Stimulated activated CD4-positive, alpha-beta T cell treated with anti-CD3 and anti-CD28 coated beads, TNF-alpha, amount 100 ng/mL, for 48 hours (primary cell): ENCODE measurements around the gene CDX1.

Source experiments
- DNase-seq, 3 donors: peaks; one replicate each; pipeline ENCODE4 v3.0.0-alpha.2; 2020; ENCODE audit warnings: low read depth in 3 of 3

The CDX1 gene

GRCh38 chr5:150131978-150132694 is 34.4 kb upstream of the CDX1 start:
- no peak for DNase-seq

GRCh38 chr5:150132740-150133139 is 33.8 kb upstream of the CDX1 start:
- no peak for DNase-seq

- DNase-seq: no peak
These were observed 32.9 kb upstream of the CDX1 start for GRCh38 chr5:150133581-150134197.

- no peak for DNase-seq
These were observed 32.4 kb upstream of the CDX1 start for GRCh38 chr5:150134198-150134588.

GRCh38 chr5:150135557-150136304 is 30.8 kb upstream of the CDX1 start:
- no peak for DNase-seq

- no peak for DNase-seq
These were observed 30.0 kb upstream of the CDX1 start for GRCh38 chr5:150136305-150137167.

- no peak for DNase-seq
These were observed 29.2 kb upstream of the CDX1 start for GRCh38 chr5:150137168-150137957.

- DNase-seq: no peak
These were observed 28.6 kb upstream of the CDX1 start for GRCh38 chr5:150137997-150138396.

GRCh38 chr5:150138551-150139265 is 27.9 kb upstream of the CDX1 start:
- no peak for DNase-seq

GRCh38 chr5:150139334-150139733 is 27.2 kb upstream of the CDX1 start:
- DNase-seq: no peak

GRCh38 chr5:150140830-150141229 is 25.7 kb upstream of the CDX1 start:
- no peak for DNase-seq

GRCh38 chr5:150141544-150142184 is 24.9 kb upstream of the CDX1 start:
- DNase-seq: no peak

GRCh38 chr5:150142185-150142958 is 24.2 kb upstream of the CDX1 start:
- no peak for DNase-seq

GRCh38 chr5:150142959-150143349 is 23.6 kb upstream of the CDX1 start:
- no peak for DNase-seq

- DNase-seq: no peak
These were observed 23.0 kb upstream of the CDX1 start for GRCh38 chr5:150143350-150144245.

GRCh38 chr5:150144246-150144801 is 22.3 kb upstream of the CDX1 start:
- no peak for DNase-seq

- DNase-seq: no peak
These were observed 21.7 kb upstream of the CDX1 start for GRCh38 chr5:150144879-150145278.

- DNase-seq: no peak
These were observed 20.3 kb upstream of the CDX1 start for GRCh38 chr5:150146235-150146634.
